A549 (cell line): ENCODE results near the gene CRYBG3. TPM values are rescaled to one million over a fixed set of nuclear protein-coding genes. Genes with fewer than 3 reads are reported as not detected.

Source experiments
- ATAC-seq, 2 experiments: fragments of 200-7000 bp in 1 of 2; fragments of >200 bp in 1 of 2; cut with Nextera tagmentation in 1 of 2; cut with Tn5 transposase in 1 of 2; 3 replicates each; pipeline versions ENCODE4 v1.8.0 to v1.9.1; 2018 to 2020; ENCODE audit warnings: mild to moderate bottlenecking in 1 of 2, moderate library complexity in 1 of 2
- CTCF ChIA-PET: fragments of 300-600 bp; sonication (Branson Sonifier 250); formaldehyde crosslinking; extraction: SDS; loops from one replicate; lab custom pipeline; 2021; ENCODE audit warnings: antibody characterized with exemption, inconsistent platforms; lab: Yijun Ruan, JAX
- POLR2A ChIA-PET: fragments of 350-600 bp; formaldehyde crosslinking; extraction: SDS; loops from one replicate; lab custom pipeline; 2021; ENCODE audit warnings: antibody characterized with exemption, inconsistent platforms; lab: Yijun Ruan, JAX
- DNase-seq, 2 experiments: peaks; one replicate each; pipeline versions ENCODE4 v3.0.0 to v3.0.0-alpha.2; 2011 to 2016; ENCODE audit warnings: low read depth in 1 of 2, low spot score in 1 of 2
- FAIRE-seq: peaks from 2 replicates; lab custom pipeline; 2011; peaks lifted over from hg19 to GRCh38; lab: Jason Lieb, UNC
- H3K27ac ChIP-seq, 2 experiments: fragments of >200 bp; sonication (Bioruptor Twin); formaldehyde crosslinking; 3 replicates each; pipeline ENCODE4 v1.5.1; 2016 to 2017
- H3K4me1 ChIP-seq: fragments of >200 bp; sonication (Bioruptor Twin); formaldehyde crosslinking; 3 replicates; pipeline ENCODE4 v1.6.1; 2016
- H3K4me2 ChIP-seq: fragments of >200 bp; sonication (Bioruptor Twin); formaldehyde crosslinking; 3 replicates; pipeline ENCODE4 v1.6.1; 2016
- H3K4me3 ChIP-seq: fragments of >200 bp; sonication (Bioruptor Twin); formaldehyde crosslinking; 3 replicates; pipeline ENCODE4 v1.5.1; 2016
- H3K9me3 ChIP-seq: fragments of >200 bp; sonication (Bioruptor Twin); formaldehyde crosslinking; 3 replicates; pipeline ENCODE4 v1.6.1; 2016
- BHLHE40 ChIP-seq: IDR thresholded peaks from 2 replicates; pipeline ENCODE4 v1.6.1; 2012; ENCODE audit warnings: low read depth, low read length, inconsistent platforms
- CBX2 ChIP-seq: fragments of 200-600 bp; sonication (generic); IDR thresholded peaks from 2 replicates; pipeline ENCODE4 v1.6.1; 2016; ENCODE audit warnings: low read depth, mild to moderate bottlenecking, borderline replicate concordance
- CBX8 ChIP-seq: fragments of 200-600 bp; sonication (generic); IDR thresholded peaks from 2 replicates; pipeline ENCODE4 v1.6.1; 2016
- EP300 ChIP-seq, 2 experiments: fragments of >200 bp; sonication (Bioruptor Twin); formaldehyde crosslinking; IDR thresholded peaks; 2 replicates in 1 of 2; 3 replicates in 1 of 2; pipeline ENCODE4 v1.6.1; 2016 to 2017
- FOSB ChIP-seq: fragments of 250-450 bp; sonication (Bioruptor Pico); IDR thresholded peaks from 2 replicates; pipeline ENCODE4 v1.5.0; 2020; ENCODE audit warnings: mild to moderate bottlenecking, moderate library complexity
- FOXS1 ChIP-seq: fragments of 250-450 bp; sonication (Bioruptor Pico); IDR thresholded peaks from 2 replicates; pipeline ENCODE4 v1.5.0; 2020; ENCODE audit warnings: mild to moderate bottlenecking, moderate library complexity
- HDAC2 ChIP-seq: fragments of 200-600 bp; sonication (generic); IDR thresholded peaks from 2 replicates; pipeline ENCODE4 v1.6.1; 2016
- HEYL ChIP-seq: fragments of 250-450 bp; sonication (Bioruptor Pico); IDR thresholded peaks from 2 replicates; pipeline ENCODE4 v1.8.0; 2021; ENCODE audit warnings: mild to moderate bottlenecking, moderate library complexity
- JUNB ChIP-seq: fragments of >200 bp; sonication (Bioruptor Twin); formaldehyde crosslinking; IDR thresholded peaks from 2 replicates; pipeline ENCODE4 v1.6.1; 2016
- KDM5A ChIP-seq: fragments of 200-600 bp; sonication (generic); IDR thresholded peaks from 2 replicates; pipeline ENCODE4 v1.6.1; 2016; ENCODE audit warnings: antibody characterized with exemption, mild to moderate bottlenecking
- NFE2L2 ChIP-seq: fragments of 150-350 bp; conservative IDR thresholded peaks from 2 replicates; pipeline ENCODE4 v1.6.1; 2014; ENCODE audit warnings: low read length
- PHF8 ChIP-seq: fragments of 200-600 bp; sonication (generic); IDR thresholded peaks from 2 replicates; pipeline ENCODE4 v1.6.1; 2016; ENCODE audit warnings: low read depth, mild to moderate bottlenecking, antibody characterized with exemption, moderate library complexity, borderline replicate concordance
- RARB ChIP-seq: fragments of 250-450 bp; sonication (Bioruptor Pico); IDR thresholded peaks from 2 replicates; pipeline ENCODE4 v1.8.0; 2021; ENCODE audit warnings: mild to moderate bottlenecking, moderate library complexity
- RNF2 ChIP-seq: fragments of 200-600 bp; sonication (generic); IDR thresholded peaks from 2 replicates; pipeline ENCODE4 v1.6.1; 2016; ENCODE audit warnings: low read depth, mild to moderate bottlenecking, antibody characterized with exemption, moderate library complexity, borderline replicate concordance
- SMC3 ChIP-seq: fragments of >200 bp; sonication (Bioruptor Twin); formaldehyde crosslinking; IDR thresholded peaks from 3 replicates; pipeline ENCODE4 v1.6.1; 2018; ENCODE audit warnings: inconsistent platforms
- SREBF2 ChIP-seq: fragments of 450-650 bp; IDR thresholded peaks from 2 replicates; pipeline ENCODE4 v1.6.1; 2014; ENCODE audit warnings: mild to moderate bottlenecking, moderate library complexity
- TP53 ChIP-seq: fragments of 250-450 bp; sonication (Bioruptor Pico); IDR thresholded peaks from 2 replicates; pipeline ENCODE4 v1.5.0; 2021; ENCODE audit warnings: mild to moderate bottlenecking, moderate library complexity
- USF2 ChIP-seq: fragments of 450-650 bp; IDR thresholded peaks from 2 replicates; pipeline ENCODE4 v1.6.1; 2014; ENCODE audit warnings: antibody characterized with exemption
- ZC3H11A ChIP-seq: fragments of 450-650 bp; IDR thresholded peaks from 2 replicates; pipeline ENCODE4 v1.6.1; 2014; ENCODE audit warnings: antibody characterized with exemption, mild to moderate bottlenecking
- ZFP36 ChIP-seq: fragments of 450-650 bp; IDR thresholded peaks from 2 replicates; pipeline ENCODE4 v1.6.1; 2014; ENCODE audit warnings: borderline replicate concordance; ENCODE audit not compliant: partially characterized antibody
- ZSCAN20 ChIP-seq: fragments of 250-450 bp; sonication (Bioruptor Pico); IDR thresholded peaks from 2 replicates; pipeline ENCODE4 v1.8.0; 2022; ENCODE audit warnings: mild to moderate bottlenecking, moderate library complexity
- WGBS: methylation state at CpG from one replicate; pipeline ENCODE4 v1.1.6; 2017; ENCODE audit errors: missing lambda C conversion rate; 5-methylcytosine and 5-hydroxymethylcytosine counted together
- polyA plus RNA-seq, 4 experiments: library from polyadenylated mRNA; depleted of rRNA in 3 of 4; stranded (reverse); fragments of >200 nt; fragmentation: RNase III in 1 of 4; extraction: RNeasy Plus Mini Kit Qiagen cat#74134 plus additional on column Dnase treatment in 1 of 4; gene quantifications; 2 replicates in 3 of 4; 3 replicates in 1 of 4; pipeline ENCODE4 v1.2.3, GENCODE V29; 2011 to 2017

CRYBG3 gene
- polyA plus RNA-seq, 2 of the 4 experiments (the other 2 are of a cell fraction), result 3.6 to 8.7 TPM

- H3K27ac ChIP-seq, result peak overlapping the region; percentile 76 to 92
- H3K4me3 ChIP-seq, result peak overlapping the region; percentile 71
- ChIA-PET CTCF (interaction anchor here (0.9 to 2.1 kb wide), 10 partner anchors 9 to 342 kb away, joined by 3 to 8 read pairs (median 4); partner anchors contain the start of gene ARL6), POLR2A (interaction anchor here (0.9 to 1.2 kb wide), 3 partner anchors 9 to 201 kb away, joined by 3 to 6 read pairs (median 4); no protein-coding TSS in a partner anchor)
- peak in 1 of 2 experiments; percentile 5 for DNase-seq
- peak; percentile 54 to 58 for ATAC-seq
- FAIRE-seq, result no peak
- peak overlapping the region; percentile 86 for H3K4me2 ChIP-seq
- 6% methylated on average over 18 of the region's 23 CpGs for WGBS
- H3K4me1 ChIP-seq, result peaks cover 7% of the 10 kb centered on the region; the same call in 1 of the 3 replicates
- H3K9me3 ChIP-seq, result no peaks in the 10 kb centered on the region
- no peak for TF ChIP-seq JUNB
- peak; percentile 44; the same call in 1 of the 2 replicates for TF ChIP-seq RNF2
- no peak for TF ChIP-seq ZSCAN20 (CRISPR knock-in tag)
- no peak for TF ChIP-seq HDAC2
- TF ChIP-seq TP53 (CRISPR knock-in tag), result no peak
These were observed 481 bp upstream of the CRYBG3 start for GRCh38 chr3:97821287-97821773.

GRCh38 chr3:97822359-97822775, 556 bp downstream of the CRYBG3 start:
- FAIRE-seq (no peak), DNase-seq (peak; percentile 24 to 34), ATAC-seq (peak; percentile 60 to 71)
- peak overlapping the region; percentile 86 for H3K4me2 ChIP-seq
- H3K4me1 ChIP-seq, result peaks cover 7% of the 10 kb centered on the region; the same call in 1 of the 3 replicates
- CTCF ChIA-PET, result interaction anchor here (0.8 to 2.1 kb wide), 12 partner anchors 8 to 341 kb away, joined by 3 to 8 read pairs (median 4); partner anchors contain the start of gene ARL6
- H3K27ac ChIP-seq, result peak overlapping the region; percentile 76 to 92
- peak overlapping the region; percentile 71 for H3K4me3 ChIP-seq
- POLR2A ChIA-PET, result interaction anchor here (0.6 to 1.2 kb wide), 4 partner anchors 10 to 200 kb away, joined by 3 to 6 read pairs (median 4); no protein-coding TSS in a partner anchor
- no peaks in the 10 kb centered on the region for H3K9me3 ChIP-seq
- WGBS, result under 1% methylated on average over 31 of the region's 36 CpGs
- TF ChIP-seq FOXS1 (no peak), PHF8 (peak; percentile 23; the same call in 1 of the 2 replicates)

- TF ChIP-seq SREBF2 (no peak), CBX8 (no peak)
- TF ChIP-seq, all 56 proteins: peak for 0
- Histone ChIP-seq H3K4me3 (peak overlapping the region; percentile 71), H3K4me2 (peak overlapping the region; percentile 86), H3K4me1 (peaks cover 7% of the 10 kb centered on the region; the same call in 1 of the 3 replicates), H3K9me3 (no peaks in the 10 kb centered on the region), H3K27ac (peak overlapping the region; percentile 76 to 92; a peak in 4 of 6 replicates)
- no peak for DNase-seq
- FAIRE-seq, result no peak
- no peak for ATAC-seq
- POLR2A ChIA-PET, result no interaction called here
- CTCF ChIA-PET, result interaction anchor here (1.1 to 2.1 kb wide), 5 partner anchors 8 to 204 kb away, joined by 3 to 8 read pairs (median 3); no protein-coding TSS in a partner anchor
- WGBS, result 86% methylated on average over 17 of the region's 17 CpGs
These were observed 1.5 kb downstream of the CRYBG3 start for GRCh38 chr3:97823046-97824004.

GRCh38 chr3:97825101-97825500, 3.3 kb downstream of the CRYBG3 start:
- ATAC-seq, result no peak
- POLR2A ChIA-PET, result no interaction called here
- no peak overlapping the region for H3K27ac ChIP-seq
- TF ChIP-seq SMC3 (no peak), KDM5A (no peak), BHLHE40 (no peak), RARB (CRISPR knock-in tag) (no peak), ZFP36 (no peak), CBX2 (no peak), USF2 (no peak), NFE2L2 (no peak), FOSB (no peak), ZC3H11A (no peak), FOXS1 (no peak), HEYL (no peak), EP300 (IDR thresholded peaks at IDR 0.05) (no peak)
- TF ChIP-seq, all 56 proteins: peak for 0
- no peak overlapping the region for H3K4me2 ChIP-seq
- no peaks in the 10 kb centered on the region for H3K9me3 ChIP-seq
- FAIRE-seq (no peak), DNase-seq (no peak)
- H3K4me3 ChIP-seq, result no peak overlapping the region
- 94% methylated on average over 1 of the region's 1 CpG for WGBS
- H3K4me1 ChIP-seq, result peaks cover 7% of the 10 kb centered on the region; the same call in 1 of the 3 replicates
- CTCF ChIA-PET, result no interaction called here
